HepG2 (cell line): Measurements from ENCODE around the gene YIPF5. TPM values are rescaled to one million over a fixed set of nuclear protein-coding genes. Genes with fewer than 3 reads are reported as not detected.

Source experiments
- ATAC-seq: fragments of 200-7000 bp; cut with Tn5 transposase; 3 replicates; pipeline ENCODE4 v1.9.1; 2020; ENCODE audit warnings: mild to moderate bottlenecking, moderate library complexity
- BruUV-seq: library from RNA; stranded (reverse); fragments of 400-500 nt; replicated peaks from 2 replicates; lab custom pipeline; 2021; lab: Mats Ljungman, UMichigan
- CTCF ChIA-PET: fragments of 300-600 bp; formaldehyde crosslinking; extraction: SDS; loops from one replicate; lab custom pipeline; 2021; ENCODE audit warnings: low total read pairs, inconsistent platforms, low intra/inter-chr PET ratio; lab: Yijun Ruan, JAX
- POLR2A ChIA-PET: fragments of 350-600 bp; sonication (Branson Sonifier 250); formaldehyde crosslinking; loops from one replicate; lab custom pipeline; 2020; ENCODE audit warnings: antibody characterized with exemption, inconsistent platforms; lab: Yijun Ruan, JAX
- DNase-seq: peaks from one replicate; pipeline ENCODE4 v3.0.0-alpha.2; 2015; ENCODE audit warnings: low spot score
- FAIRE-seq: peaks from 3 replicates; lab custom pipeline; 2011; peaks lifted over from hg19 to GRCh38; lab: Jason Lieb, UNC
- H2AFZ ChIP-seq: one replicate; pipeline ENCODE4 v1.6.1; 2011; ENCODE audit warnings: low read length, inconsistent platforms
- H3K27ac ChIP-seq: fragments of 300-600 bp; 3 replicates; pipeline ENCODE4 v1.8.0; 2011; ENCODE audit warnings: mixed run types, mild to moderate bottlenecking, mixed read lengths, low read length, inconsistent platforms; ENCODE audit not compliant: insufficient read depth; ENCODE audit errors: extremely low read length
- H3K27me3 ChIP-seq, 2 experiments: fragments of 200-600 bp in 1 of 2; 2 replicates in 1 of 2; 3 replicates in 1 of 2; pipeline versions ENCODE4 v1.6.0 to v1.8.0; 2011; ENCODE audit warnings: low read length in 2 of 2, mild to moderate bottlenecking in 2 of 2, moderate library complexity in 2 of 2, inconsistent platforms in 1 of 2; ENCODE audit not compliant: insufficient read depth in 2 of 2, control insufficient read depth in 1 of 2
- H3K36me3 ChIP-seq, 2 experiments: fragments of 200-600 bp in 1 of 2; replicated peaks in 1 of 2; 2 replicates in 1 of 2; 3 replicates in 1 of 2; pipeline versions ENCODE4 v1.5.1 to v1.8.0; 2011; ENCODE audit warnings: low read length in 2 of 2, inconsistent platforms in 1 of 2; ENCODE audit not compliant: insufficient read depth in 2 of 2, control insufficient read depth in 1 of 2
- H3K4me1 ChIP-seq: 2 replicates; pipeline ENCODE4 v1.5.1; 2012; ENCODE audit warnings: low read length, inconsistent platforms; ENCODE audit not compliant: insufficient read depth
- H3K4me2 ChIP-seq: 2 replicates; pipeline ENCODE4 v1.6.0; 2011; ENCODE audit warnings: low read depth, low read length, inconsistent platforms
- H3K4me3 ChIP-seq, 3 experiments: fragments of 200-600 bp in 1 of 3; sonication (generic), shearing (Covaris generic) in 1 of 3; replicated peaks in 1 of 3; 2 replicates each; pipeline ENCODE4 v1.5.1; 2011 to 2016; ENCODE audit warnings: low read length in 3 of 3, inconsistent platforms in 2 of 3, low read depth in 2 of 3, mild to moderate bottlenecking in 2 of 3, control low read depth in 1 of 3, mixed read lengths in 1 of 3; ENCODE audit not compliant: insufficient read depth in 1 of 3
- H3K79me2 ChIP-seq: one replicate; pipeline ENCODE4 v1.6.1; 2011; ENCODE audit warnings: low read length, inconsistent platforms; ENCODE audit not compliant: insufficient read depth
- H3K9ac ChIP-seq: 2 replicates; pipeline ENCODE4 v1.6.0; 2011; ENCODE audit warnings: mild to moderate bottlenecking, low read depth, low read length, inconsistent platforms; ENCODE audit not compliant: insufficient read depth
- H3K9me3 ChIP-seq: 2 replicates; pipeline ENCODE4 v1.5.1; 2012; ENCODE audit warnings: mild to moderate bottlenecking, low read length
- H4K20me1 ChIP-seq: 2 replicates; pipeline ENCODE4 v1.6.0; 2011; ENCODE audit warnings: inconsistent platforms, mild to moderate bottlenecking, low read length, moderate library complexity; ENCODE audit not compliant: insufficient read depth
- ATF6 ChIP-seq: sonication (generic); formaldehyde crosslinking; conservative IDR thresholded peaks from 2 replicates; pipeline ENCODE4 v1.4.0; 2020; ENCODE audit warnings: missing genetic modification reagents
- GABPA ChIP-seq, 2 experiments: IDR thresholded peaks; 2 replicates each; pipeline ENCODE4 v1.6.1; 2011 to 2016; ENCODE audit warnings: low read depth in 2 of 2, low read length in 1 of 2, missing biosample characterization in 1 of 2, missing genetic modification characterization in 1 of 2
- PPARG ChIP-seq: conservative IDR thresholded peaks from 2 replicates; pipeline ENCODE4 v1.6.1; 2016; ENCODE audit warnings: missing biosample characterization, missing genetic modification reagents
- SMC3 ChIP-seq: IDR thresholded peaks from 2 replicates; pipeline ENCODE4 v1.6.1; 2011; ENCODE audit warnings: low read length, improper control_type of control experiment
- SOX5 ChIP-seq: IDR thresholded peaks from 2 replicates; pipeline ENCODE4 v1.6.1; 2016; ENCODE audit warnings: borderline replicate concordance
- SRSF1 ChIP-seq: fragments of 200-400 bp; formaldehyde crosslinking; optimal IDR thresholded peaks from 2 replicates; pipeline ENCODE3; 2017; ENCODE audit warnings: mild to moderate bottlenecking, low read depth, low read length, moderate library complexity
- ZBTB37 ChIP-seq: sonication (generic); formaldehyde crosslinking; IDR thresholded peaks from 2 replicates; pipeline ENCODE4 v1.4.0; 2020; ENCODE audit warnings: mild to moderate bottlenecking, missing genetic modification reagents
- ZNF44 ChIP-seq: sonication (generic); formaldehyde crosslinking; IDR thresholded peaks from 2 replicates; pipeline ENCODE4 v1.5.1; 2020; ENCODE audit warnings: mild to moderate bottlenecking, missing genetic modification reagents
- WGBS: methylation state at CpG from one replicate; pipeline ENCODE4 v1.1.6; 2017; ENCODE audit warnings: low lambda C conversion rate; 5-methylcytosine and 5-hydroxymethylcytosine counted together
- in situ Hi-C: cut with HindIII; loops from 2 replicates; pipeline ENCODE4 v1.10.0; 2017; ENCODE audit warnings: low pct_unique_long_range_greater_than_20kb; ENCODE audit not compliant: extremely low pct_ligation_motif_present
- intact Hi-C: fragments of 100-400 bp; cut with micrococcal nuclease; formaldehyde crosslinking; loops from one replicate; pipeline ENCODE4 v1.10.0; 2022; ENCODE audit not compliant: unreplicated experiment
- polyA plus RNA-seq, 8 experiments: library from polyadenylated mRNA; depleted of rRNA in 3 of 8; stranded (reverse) in 7 of 8; unstranded in 1 of 8; fragments of >200 nt; fragmentation: Illumina TruSeq in 4 of 8; extraction: Trizol in 4 of 8; gene quantifications; 2 replicates each; pipeline versions ENCODE4 v1.2.1 to v1.2.3, GENCODE V29; 2011 to 2016; ENCODE audit warnings: low read depth in 4 of 8, missing spikeins in 1 of 8, mixed read lengths in 1 of 8; ENCODE audit not compliant: insufficient read depth in 1 of 8
- total RNA-seq, 5 experiments: library from RNA; depleted of rRNA; stranded (reverse); fragments of >200 nt; fragmentation: Illumina TruSeq; extraction: Trizol; gene quantifications; 2 replicates each; pipeline ENCODE4 v1.2.3, GENCODE V29; 2016; ENCODE audit warnings: low read depth in 1 of 5
- TF ChIP-seq, protein P1 (sequence below), 2 experiments: sonication (generic) in 1 of 2; formaldehyde crosslinking in 1 of 2; IDR thresholded peaks; 2 replicates each; pipeline versions ENCODE4 v1.4.0 to v1.6.1; 2018 to 2020; ENCODE audit warnings: missing genetic modification reagents in 2 of 2, borderline replicate concordance in 1 of 2, low read depth in 1 of 2, mild to moderate bottlenecking in 1 of 2, missing biosample characterization in 1 of 2
- TF ChIP-seq, protein P2 (sequence below): sonication (generic); formaldehyde crosslinking; IDR thresholded peaks from 2 replicates; pipeline ENCODE4 v1.4.0; 2020; ENCODE audit warnings: low read depth, mild to moderate bottlenecking, missing genetic modification reagents
- TF ChIP-seq, protein P3 (sequence below): sonication (generic); formaldehyde crosslinking; IDR thresholded peaks from 2 replicates; pipeline ENCODE4 v1.4.0; 2020; ENCODE audit warnings: mild to moderate bottlenecking, missing genetic modification reagents

YIPF5 gene
- total and polyA plus RNA-seq, 2 of the 13 experiments (the other 11 are each of a cell fraction or from before 2014, with no cell fraction given) = 61.4 to 73.6 TPM

GRCh38 chr5:144189800-144190429 lies 19.5 kb upstream of the YIPF5 start (continued):
- TF ChIP-seq ATF6 (no peak), ZNF44 (CRISPR knock-in tag) (no peak)
- TF ChIP-seq, protein P1, sequence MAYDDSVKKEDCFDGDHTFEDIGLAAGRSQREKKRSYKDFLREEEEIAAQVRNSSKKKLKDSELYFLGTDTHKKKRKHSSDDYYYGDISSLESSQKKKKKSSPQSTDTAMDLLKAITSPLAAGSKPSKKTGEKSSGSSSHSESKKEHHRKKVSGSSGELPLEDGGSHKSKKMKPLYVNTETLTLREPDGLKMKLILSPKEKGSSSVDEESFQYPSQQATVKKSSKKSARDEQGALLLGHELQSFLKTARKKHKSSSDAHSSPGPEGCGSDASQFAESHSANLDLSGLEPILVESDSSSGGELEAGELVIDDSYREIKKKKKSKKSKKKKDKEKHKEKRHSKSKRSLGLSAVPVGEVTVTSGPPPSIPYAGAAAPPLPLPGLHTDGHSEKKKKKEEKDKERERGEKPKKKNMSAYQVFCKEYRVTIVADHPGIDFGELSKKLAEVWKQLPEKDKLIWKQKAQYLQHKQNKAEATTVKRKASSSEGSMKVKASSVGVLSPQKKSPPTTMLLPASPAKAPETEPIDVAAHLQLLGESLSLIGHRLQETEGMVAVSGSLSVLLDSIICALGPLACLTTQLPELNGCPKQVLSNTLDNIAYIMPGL (CRISPR knock-in tag; IDR thresholded peaks at IDR 0.05; ENCODE audit: borderline replicate concordance in 1 of 2, low read depth in 1 of 2) = no peak
- TF ChIP-seq, all 625 proteins: peak for 0

- CTCF ChIA-PET = no interaction called here
- DNase-seq = peak; percentile 27
- in situ Hi-C loops (no loop called here), intact Hi-C loops (no loop called here)
- H2AFZ ChIP-seq = no peak overlapping the region
- H3K79me2 ChIP-seq = no peaks in the 10 kb centered on the region
- no peaks in the 10 kb centered on the region for H3K4me1 ChIP-seq
- no peak overlapping the region for H3K9ac ChIP-seq
- no peak for ATAC-seq
- H3K4me2 ChIP-seq = no peak overlapping the region
- H3K36me3 ChIP-seq = no peaks in the 10 kb centered on the region
- no TSS peak for BruUV-seq
- no peaks in the 10 kb centered on the region for H3K9me3 ChIP-seq
- no peak for FAIRE-seq
- no peaks in the 10 kb centered on the region for H4K20me1 ChIP-seq
- no peak for TF ChIP-seq GABPA (IDR thresholded peaks at IDR 0.05; ENCODE audit: low read depth, low read length)
- peak; percentile 53; the same call in 1 of the 2 replicates for TF ChIP-seq GABPA (CRISPR knock-in tag; IDR thresholded peaks at IDR 0.05; ENCODE audit: low read depth)
- TF ChIP-seq ZBTB37 (CRISPR knock-in tag) = no peak
- no peak for TF ChIP-seq SRSF1
- TF ChIP-seq, protein P2, sequence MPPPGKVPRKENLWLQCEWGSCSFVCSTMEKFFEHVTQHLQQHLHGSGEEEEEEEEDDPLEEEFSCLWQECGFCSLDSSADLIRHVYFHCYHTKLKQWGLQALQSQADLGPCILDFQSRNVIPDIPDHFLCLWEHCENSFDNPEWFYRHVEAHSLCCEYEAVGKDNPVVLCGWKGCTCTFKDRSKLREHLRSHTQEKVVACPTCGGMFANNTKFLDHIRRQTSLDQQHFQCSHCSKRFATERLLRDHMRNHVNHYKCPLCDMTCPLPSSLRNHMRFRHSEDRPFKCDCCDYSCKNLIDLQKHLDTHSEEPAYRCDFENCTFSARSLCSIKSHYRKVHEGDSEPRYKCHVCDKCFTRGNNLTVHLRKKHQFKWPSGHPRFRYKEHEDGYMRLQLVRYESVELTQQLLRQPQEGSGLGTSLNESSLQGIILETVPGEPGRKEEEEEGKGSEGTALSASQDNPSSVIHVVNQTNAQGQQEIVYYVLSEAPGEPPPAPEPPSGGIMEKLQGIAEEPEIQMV (CRISPR knock-in tag) = no peak
- no peak for TF ChIP-seq PPARG (CRISPR knock-in tag)
- TF ChIP-seq, protein P3, sequence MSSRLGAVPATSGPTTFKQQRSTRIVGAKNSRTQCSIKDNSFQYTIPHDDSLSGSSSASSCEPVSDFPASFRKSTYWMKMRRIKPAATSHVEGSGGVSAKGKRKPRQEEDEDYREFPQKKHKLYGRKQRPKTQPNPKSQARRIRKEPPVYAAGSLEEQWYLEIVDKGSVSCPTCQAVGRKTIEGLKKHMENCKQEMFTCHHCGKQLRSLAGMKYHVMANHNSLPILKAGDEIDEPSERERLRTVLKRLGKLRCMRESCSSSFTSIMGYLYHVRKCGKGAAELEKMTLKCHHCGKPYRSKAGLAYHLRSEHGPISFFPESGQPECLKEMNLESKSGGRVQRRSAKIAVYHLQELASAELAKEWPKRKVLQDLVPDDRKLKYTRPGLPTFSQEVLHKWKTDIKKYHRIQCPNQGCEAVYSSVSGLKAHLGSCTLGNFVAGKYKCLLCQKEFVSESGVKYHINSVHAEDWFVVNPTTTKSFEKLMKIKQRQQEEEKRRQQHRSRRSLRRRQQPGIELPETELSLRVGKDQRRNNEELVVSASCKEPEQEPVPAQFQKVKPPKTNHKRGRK = no peak
- no peak for TF ChIP-seq SMC3
- no peak for TF ChIP-seq SOX5
- POLR2A ChIA-PET = interaction anchor here (1.0 kb wide), 1 partner anchor 17 kb away, joined by 3 read pairs; the partner anchor contains the start of genes KCTD16 and YIPF5
- H3K4me3 ChIP-seq = no peak overlapping the region
- no peaks in the 10 kb centered on the region for H3K27me3 ChIP-seq
- WGBS = 0% methylated on average over 2 of the region's 2 CpGs
- H3K27ac ChIP-seq = no peak overlapping the region
Measured at GRCh38 chr5:144187699-144188294, 17.3 kb upstream of the YIPF5 start.
